HepG2 (cell line): ENCODE data around the gene NPEPL1.

Source experiments
- ATF3 ChIP-seq: sonication (generic); formaldehyde crosslinking; IDR thresholded peaks from 2 replicates; pipeline ENCODE4 v1.4.0; 2020; ENCODE audit warnings: missing genetic modification reagents
- ATF4 ChIP-seq, 2 experiments: fragments of 450-650 bp in 1 of 2; sonication (generic) in 1 of 2; formaldehyde crosslinking; IDR thresholded peaks; 2 replicates each; pipeline versions ENCODE4 v1.5.0 to v1.8.0; 2020 to 2022; ENCODE audit warnings: mild to moderate bottlenecking in 1 of 2, missing genetic modification reagents in 1 of 2
- CTCF ChIP-seq: sonication (generic); formaldehyde crosslinking; IDR thresholded peaks from 2 replicates; pipeline ENCODE4 v1.5.0; 2020; ENCODE audit warnings: mild to moderate bottlenecking, missing genetic modification reagents, moderate library complexity
- FOXA1 ChIP-seq, 2 experiments: fragments of 450-650 bp in 1 of 2; sonication (generic) in 1 of 2; formaldehyde crosslinking in 1 of 2; IDR thresholded peaks; 2 replicates each; pipeline versions ENCODE4 v1.4.0 to v1.6.1; 2016 to 2020; ENCODE audit warnings: missing genetic modification reagents in 1 of 2
- JUND ChIP-seq: sonication (generic); formaldehyde crosslinking; IDR thresholded peaks from 2 replicates; pipeline ENCODE4 v1.8.0; 2022; ENCODE audit warnings: mild to moderate bottlenecking, missing genetic modification reagents
- KAT7 ChIP-seq: IDR thresholded peaks from 2 replicates; pipeline ENCODE4 v1.6.1; 2018; ENCODE audit warnings: borderline replicate concordance, missing compliant biosample characterization
- MTERF4 ChIP-seq: sonication (generic); formaldehyde crosslinking; IDR thresholded peaks from 2 replicates; pipeline ENCODE4 v1.8.0; 2023; ENCODE audit warnings: mild to moderate bottlenecking, missing genetic modification reagents
- POLR2A ChIP-seq, 2 experiments: IDR thresholded peaks; 2 replicates each; pipeline ENCODE4 v1.6.1; 2011; ENCODE audit warnings: low read depth in 2 of 2, low read length in 2 of 2, mild to moderate bottlenecking in 1 of 2, moderate library complexity in 1 of 2; ENCODE audit not compliant: insufficient read depth in 1 of 2
- SKIL ChIP-seq: sonication (generic); formaldehyde crosslinking; IDR thresholded peaks from 2 replicates; pipeline ENCODE4 v1.8.0; 2022; ENCODE audit warnings: missing genetic modification reagents, mild to moderate bottlenecking, moderate library complexity, borderline replicate concordance
- SMAD1 ChIP-seq: sonication (generic); formaldehyde crosslinking; IDR thresholded peaks from 2 replicates; pipeline ENCODE4 v1.4.0; 2020; ENCODE audit warnings: missing genetic modification reagents, low read depth, mild to moderate bottlenecking, borderline replicate concordance
- ZNF282 ChIP-seq: fragments of 450-650 bp; IDR thresholded peaks from 2 replicates; pipeline ENCODE4 v1.6.1; 2018; ENCODE audit not compliant: partially characterized antibody
- ZNF615 ChIP-seq: sonication (generic); formaldehyde crosslinking; IDR thresholded peaks from 2 replicates; pipeline ENCODE4 v1.5.0; 2020; ENCODE audit warnings: mild to moderate bottlenecking, missing genetic modification reagents, borderline replicate concordance

- TF ChIP-seq SKIL (CRISPR knock-in tag) (no peak), ZNF282 (no peak), POLR2A (IDR thresholded peaks at IDR 0.05; ENCODE audit: insufficient read depth in 1 of 2, low read depth in 2 of 2, low read length in 2 of 2) (no peak), ZNF615 (CRISPR knock-in tag) (no peak), ATF3 (no peak), KAT7 (no peak), FOXA1 (IDR thresholded peaks at IDR 0.05) (no peak), FOXA1 (CRISPR knock-in tag; IDR thresholded peaks at IDR 0.05) (no peak), ATF4 (CRISPR knock-in tag; IDR thresholded peaks at IDR 0.05) (no peak), SMAD1 (CRISPR knock-in tag) (no peak), JUND (CRISPR knock-in tag) (no peak), MTERF4 (CRISPR knock-in tag) (no peak), CTCF (CRISPR knock-in tag) (no peak)
Measured at GRCh38 chr20:58661598-58662473, 30.8 kb upstream of the NPEPL1 start.
